NCI-H146 treated with DMSO at 0.1 percent for 48 hours (cell line): ENCODE results near the gene CD163.
A peak's percentile ranks its signal among the peaks of the same experiment; 100 is the strongest.
"Not testable (repeated sequence)": the region's sequence is repeated elsewhere in the genome, so short reads cannot be mapped to it uniquely, and the experiment has no call there.

Experiments
- DNase-seq: peaks from one replicate; lab custom pipeline; 2025; ENCODE audit not compliant: unreplicated experiment; lab: John Stamatoyannopoulos, UW

Gene CD163

DNA sequence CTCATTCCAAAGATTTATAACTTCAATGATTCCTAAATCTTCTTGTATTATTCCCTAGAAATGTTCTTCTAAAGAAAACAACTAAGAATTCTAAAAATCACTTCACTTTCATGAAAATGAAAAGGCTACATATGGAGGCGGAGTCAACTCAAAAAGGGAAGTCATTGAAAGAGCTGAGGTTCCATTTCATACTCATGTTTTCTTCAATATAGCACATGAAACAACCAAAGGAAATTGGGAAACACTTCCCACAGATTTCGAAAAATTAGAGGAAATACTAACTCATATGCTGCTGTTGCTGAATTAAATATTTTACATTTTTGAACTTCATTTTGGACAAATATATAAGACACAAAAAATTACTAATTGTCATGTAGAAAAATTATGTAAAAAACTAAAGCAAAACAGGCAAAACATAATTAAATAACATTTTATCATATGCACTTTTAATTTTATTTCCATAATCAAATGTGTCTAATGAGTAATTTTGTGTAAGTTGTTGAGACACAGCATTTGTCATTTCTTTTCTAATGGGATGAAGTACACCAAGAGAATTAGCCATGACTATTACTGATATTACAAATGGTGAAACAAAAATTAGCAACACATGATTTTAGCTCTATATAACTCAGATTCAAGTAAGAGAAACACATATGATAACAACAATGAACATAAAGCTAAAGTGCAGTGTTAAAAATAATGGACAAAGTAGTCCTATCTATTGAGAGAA, at the start of gene CD163:
Gene CD163, minus strand, starts transcription at position 92 of the 730 bp plus-strand sequence. Its CDS starts 87 bp downstream, at position 5.
- DNase-seq = no peak

DNA sequence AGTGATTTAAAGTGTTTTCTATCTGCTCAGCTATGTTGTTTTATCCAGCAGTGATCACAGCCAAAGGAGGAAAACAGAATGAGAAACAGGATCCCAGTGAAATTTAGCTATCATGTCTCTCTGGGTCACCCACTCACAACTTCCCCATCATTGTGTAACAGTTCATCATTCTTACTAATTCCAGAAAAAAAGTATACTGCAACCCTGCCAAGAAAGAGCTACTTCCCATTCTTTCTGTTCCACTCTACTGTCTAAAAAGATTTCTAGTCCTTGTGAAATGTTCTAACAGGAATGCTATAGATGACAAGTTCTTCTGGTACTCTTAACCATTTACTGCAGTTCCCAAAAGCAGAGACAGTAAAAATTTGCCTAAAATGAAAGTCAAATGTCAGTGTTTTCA, 39.2 kb upstream of the CD163 start:
- DNase-seq = no peak

- DNase-seq = no peak
Observed at GRCh38 chr12:7542046-7542445, 38.5 kb upstream of the CD163 start.

DNA sequence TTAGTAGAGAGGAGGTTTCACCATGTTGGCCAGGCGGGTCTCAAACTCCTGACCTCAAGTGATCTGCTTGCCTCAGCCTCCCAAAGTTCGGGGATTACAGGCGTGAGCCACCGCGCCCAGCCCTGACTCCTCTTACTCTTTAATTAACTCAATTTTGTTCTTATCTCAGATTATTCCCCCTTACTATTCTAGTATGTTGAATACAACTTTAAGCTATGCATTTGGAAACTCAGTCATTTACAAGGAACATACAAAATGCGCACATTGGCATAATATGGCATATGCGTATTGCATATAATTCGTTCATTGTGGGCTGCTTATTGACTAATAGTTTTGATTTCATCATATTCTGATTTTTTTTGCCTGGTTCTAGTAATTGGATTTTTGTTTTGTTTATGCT, 10.8 kb upstream of the CD163 start:
- no peak for DNase-seq

GRCh38 chr12:7512553-7512952, 9.0 kb upstream of the CD163 start:
- DNase-seq = no peak

DNA sequence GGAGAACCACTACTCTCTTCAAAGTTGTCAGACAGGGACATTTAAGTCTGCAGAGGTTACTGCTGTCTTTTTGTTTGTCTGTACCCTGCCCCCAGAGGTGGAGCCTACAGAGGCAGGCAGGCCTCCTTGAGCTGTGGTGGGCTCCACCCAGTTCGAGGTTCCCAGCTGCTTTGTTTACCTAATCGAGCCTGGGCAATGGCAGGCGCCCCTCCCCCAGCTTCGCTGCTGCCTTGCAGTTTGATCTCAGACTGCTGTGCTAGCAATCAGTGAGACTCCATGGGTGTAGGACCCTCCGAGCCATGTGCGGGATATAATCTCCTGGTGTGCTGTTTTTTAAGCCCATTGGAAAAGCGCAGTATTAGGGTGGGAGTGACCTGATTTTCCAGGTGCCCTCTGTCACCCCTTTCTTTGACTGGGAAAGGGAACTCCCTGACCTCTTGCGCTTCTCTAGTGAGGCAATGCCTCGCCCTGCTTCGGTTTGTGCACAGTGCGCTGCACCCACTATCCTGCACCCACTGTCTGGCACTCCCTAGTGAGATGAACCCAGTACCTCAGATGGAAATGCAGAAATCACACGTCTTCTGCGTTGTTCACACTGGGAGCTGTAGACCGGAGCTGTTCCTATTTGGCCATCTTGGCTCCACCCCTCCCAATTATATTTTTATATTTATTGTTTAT, 6.4 kb upstream of the CD163 start:
- not testable (repeated sequence) for DNase-seq

- no peak for DNase-seq
Observed at GRCh38 chr12:7502612-7503011, 965 bp downstream of the CD163 start.

- DNase-seq = no peak
Observed at GRCh38 chr12:7501031-7501588, 2.5 kb downstream of the CD163 start.

- no peak for DNase-seq
Observed at GRCh38 chr12:7499636-7500035, 3.9 kb downstream of the CD163 start.

- no peak for DNase-seq
Observed at GRCh38 chr12:7498809-7499208, 4.8 kb downstream of the CD163 start.

- DNase-seq = no peak
Observed at GRCh38 chr12:7497661-7498060, 5.9 kb downstream of the CD163 start.

GRCh38 chr12:7496451-7496850, 7.1 kb downstream of the CD163 start:
- no peak for DNase-seq

GRCh38 chr12:7495136-7495535, 8.4 kb downstream of the CD163 start:
- no peak for DNase-seq

DNA sequence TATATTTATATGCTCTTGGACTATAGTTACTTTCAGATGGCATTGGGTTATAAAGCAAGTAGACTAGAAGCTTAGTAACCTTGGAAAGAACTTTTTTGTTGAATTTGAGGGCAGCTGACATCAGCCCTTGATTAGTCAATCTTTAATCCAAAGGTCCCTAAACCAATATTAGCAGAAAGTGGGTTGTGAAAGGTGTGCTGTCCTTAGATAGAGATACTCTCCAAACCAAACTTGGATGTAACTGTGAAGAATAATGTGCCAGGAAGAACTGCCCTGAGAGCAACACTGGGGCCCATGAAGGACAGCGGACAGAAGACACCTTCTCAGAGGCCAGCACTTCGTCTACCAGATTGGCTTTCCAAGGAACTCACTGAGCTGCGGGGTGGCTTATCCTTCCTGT, 10.6 kb downstream of the CD163 start:
- no peak for DNase-seq

GRCh38 chr12:7486512-7486911, 17.1 kb downstream of the CD163 start:
- DNase-seq = no peak

DNA sequence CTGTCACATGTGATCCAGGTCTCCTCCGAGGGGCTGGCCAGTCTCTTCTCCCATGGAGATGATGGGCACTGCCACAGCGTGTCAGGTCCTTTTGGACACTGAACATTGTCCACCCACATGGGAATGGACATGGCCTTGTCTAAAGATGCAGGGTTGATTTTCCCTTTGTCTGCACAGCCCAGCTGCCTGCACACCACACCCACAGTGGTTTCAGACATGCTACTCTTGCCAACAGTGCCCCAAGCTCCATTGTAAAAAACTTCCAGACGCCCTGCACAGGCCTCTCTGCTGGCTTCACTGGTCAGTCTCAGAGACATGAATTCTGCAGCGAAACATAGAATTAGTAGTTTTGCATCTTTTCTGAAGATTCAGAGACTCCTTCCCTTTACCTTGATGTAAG, 18.5 kb downstream of the CD163 start:
- no peak for DNase-seq

DNA sequence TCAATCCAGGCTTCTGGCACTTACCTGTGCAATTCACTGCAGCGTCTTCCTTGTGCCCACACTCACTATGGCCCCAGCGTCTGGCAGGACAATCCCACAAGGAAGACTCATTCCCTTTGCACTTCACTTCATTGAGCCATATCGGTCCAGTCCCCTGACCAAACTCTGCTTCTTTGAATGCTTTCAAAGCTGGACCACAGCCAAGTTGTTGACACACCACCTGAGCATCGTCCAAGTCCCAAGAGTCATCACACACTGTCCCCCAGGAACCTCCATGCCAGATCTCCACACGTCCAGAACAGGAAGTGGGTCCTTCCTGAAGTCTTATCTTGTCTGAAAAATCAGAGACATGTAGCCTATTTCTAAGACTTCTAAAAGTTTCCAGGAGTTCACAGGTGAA, 20.2 kb downstream of the CD163 start:
- no peak for DNase-seq

DNA sequence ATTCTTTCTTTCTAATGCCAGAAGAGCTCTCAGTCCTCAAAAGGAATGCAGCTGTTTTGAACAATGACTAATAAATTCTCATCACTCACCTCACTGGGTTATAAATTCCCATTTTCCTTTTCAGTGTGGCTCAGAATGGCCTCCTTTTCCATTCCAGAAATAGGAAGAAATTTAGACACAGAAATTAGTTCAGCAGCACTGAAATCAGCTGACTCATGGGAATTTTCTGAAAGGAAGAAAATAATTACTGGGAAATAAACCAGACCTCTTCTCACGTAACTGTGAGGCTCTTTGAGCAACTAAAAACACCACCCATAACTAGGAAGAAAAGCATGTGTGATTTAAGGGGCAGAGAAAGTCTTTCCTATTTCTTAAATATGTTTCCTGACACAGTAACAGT, 23.8 kb downstream of the CD163 start:
- DNase-seq = no peak

DNA sequence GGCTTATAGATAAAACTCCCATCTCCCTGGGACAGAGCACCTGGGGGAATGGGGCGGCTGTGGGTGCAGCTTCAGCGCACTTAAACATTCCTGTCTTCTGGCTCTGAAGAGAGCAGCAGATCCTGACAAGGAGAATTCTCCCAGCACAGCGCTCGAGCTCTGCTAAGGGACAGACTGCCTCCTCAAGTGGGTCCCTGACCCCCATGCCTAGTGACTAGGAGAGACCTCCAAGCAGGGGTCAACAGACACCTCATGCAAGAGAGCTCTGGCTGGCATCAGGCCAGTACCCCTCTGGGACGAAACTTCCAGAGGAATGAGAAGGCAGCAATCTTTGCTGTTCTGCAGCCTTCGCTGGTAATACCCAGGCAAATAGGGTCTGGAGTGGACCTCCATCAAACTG, 31.5 kb downstream of the CD163 start:
- no peak for DNase-seq

GRCh38 chr12:7460375-7461259, 43.0 kb downstream of the CD163 start:
- DNase-seq = peak; percentile 8

- no peak for DNase-seq
Observed at GRCh38 chr12:7459973-7460372, 43.6 kb downstream of the CD163 start.
